GM19468 (cell line): ENCODE measurements around the gene PRELP.
"Not testable (repeated sequence)": the region's sequence is repeated elsewhere in the genome, so short reads cannot be mapped to it uniquely, and the experiment has no call there.

Experiments
- ATAC-seq: cut with Tn5 transposase; IDR thresholded peaks from one replicate; pipeline ENCODE4 v1.9.1; 2021; ENCODE audit warnings: mild to moderate bottlenecking, moderate library complexity, moderate number of reproducible peaks; ENCODE audit not compliant: unreplicated experiment; ENCODE audit errors: extremely low read depth

Gene PRELP

GRCh38 chr1:203503836-203504235, 28.2 kb downstream of the PRELP start:
- ATAC-seq: no peak

- no peak for ATAC-seq
Observed at GRCh38 chr1:203504400-203505250, 29.0 kb downstream of the PRELP start.

GRCh38 chr1:203505526-203506204, 30.1 kb downstream of the PRELP start:
- no peak for ATAC-seq

DNA sequence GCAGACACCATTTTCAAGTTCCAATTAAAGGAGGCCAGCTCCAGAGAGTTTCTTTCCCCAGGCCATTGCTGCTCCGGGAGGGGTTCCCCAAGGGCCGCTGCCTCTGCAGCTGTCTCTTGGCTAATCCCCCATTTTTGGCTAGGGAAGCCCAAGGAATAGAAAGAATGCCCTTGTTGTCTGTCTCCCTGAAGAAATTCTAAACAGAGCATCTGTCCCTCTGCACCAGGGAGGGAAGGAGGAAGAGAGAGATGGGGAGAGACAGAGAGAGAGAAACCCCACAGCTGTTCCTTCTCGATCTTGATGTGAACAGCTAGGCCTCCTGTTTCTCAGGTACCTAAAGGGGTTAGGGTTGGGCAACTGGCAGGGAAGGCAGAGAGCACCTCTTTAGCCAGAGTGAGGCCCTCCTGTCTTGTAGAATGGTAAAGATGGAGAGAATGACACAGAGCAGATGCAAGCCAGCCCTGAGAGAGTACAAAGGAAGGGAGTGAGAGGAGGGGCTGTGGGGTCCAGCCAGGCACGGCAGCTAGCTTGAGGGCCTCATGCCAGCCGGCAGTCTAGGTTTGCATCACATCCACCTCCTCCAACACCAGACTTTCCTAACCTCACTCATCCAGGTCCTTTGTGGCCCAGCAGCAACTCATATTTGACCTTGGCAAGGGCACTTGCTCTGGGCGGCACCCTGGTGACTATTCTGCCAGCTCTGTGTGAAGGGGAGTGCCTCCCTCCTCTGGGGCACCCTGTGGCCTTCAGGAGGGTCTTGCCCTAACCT, 31.4 kb downstream of the PRELP start:
- ATAC-seq: no peak

- no peak for ATAC-seq
Observed at GRCh38 chr1:203507759-203508158, 32.2 kb downstream of the PRELP start.

DNA sequence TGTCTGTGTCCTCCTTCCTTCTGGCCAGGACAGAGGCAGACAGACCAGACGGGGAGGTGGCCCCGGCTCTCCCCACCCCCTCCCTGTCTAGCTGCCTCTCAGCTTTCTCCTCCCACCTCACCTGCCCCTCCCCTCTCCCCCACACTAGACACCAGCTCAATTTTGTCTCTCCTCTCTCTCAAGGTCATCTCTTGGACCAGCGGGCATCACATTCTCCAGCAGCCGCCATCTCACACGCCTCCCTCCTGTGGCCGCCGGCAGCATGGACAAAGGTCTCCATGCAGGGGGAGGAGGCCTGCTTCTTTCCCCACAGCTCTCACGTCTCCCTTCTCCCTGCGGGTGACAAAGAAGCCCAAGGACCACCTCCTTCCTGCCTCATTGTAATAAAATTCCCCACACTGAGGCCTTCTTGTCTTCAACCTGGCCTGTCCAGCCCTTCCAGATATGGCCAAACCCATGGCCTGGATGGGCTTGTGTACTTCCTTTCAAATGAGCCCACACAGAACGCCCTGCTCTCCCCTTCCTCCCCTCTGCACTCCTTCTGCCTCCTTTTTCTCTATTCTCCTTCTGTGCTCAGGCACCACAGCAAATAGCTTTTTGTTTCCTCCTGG, 33.0 kb downstream of the PRELP start:
- ATAC-seq: no peak

DNA sequence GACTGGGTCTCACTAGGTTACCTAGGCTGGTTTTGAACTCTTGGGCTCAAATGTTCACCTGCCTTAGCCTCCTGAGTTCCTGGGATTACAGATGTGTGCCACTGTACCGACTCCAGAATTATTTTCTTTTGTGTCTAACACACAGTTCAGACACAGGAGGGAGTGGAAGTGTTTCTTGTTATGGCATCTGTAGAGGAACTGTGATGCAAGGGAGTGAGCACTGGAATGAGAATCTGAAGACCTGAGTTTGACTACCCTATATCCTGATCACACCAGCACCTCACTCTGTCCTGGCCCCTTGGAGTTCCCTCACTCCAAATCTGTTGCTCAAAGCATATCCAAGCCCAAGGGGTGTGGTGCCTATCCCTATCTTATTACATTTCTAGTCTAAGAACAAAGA, 33.5 kb downstream of the PRELP start:
- ATAC-seq: no peak

GRCh38 chr1:203511513-203511912, 35.9 kb downstream of the PRELP start:
- ATAC-seq: no peak

- no peak for ATAC-seq
Observed at GRCh38 chr1:203511930-203512329, 36.3 kb downstream of the PRELP start.

- ATAC-seq: no peak
Observed at GRCh38 chr1:203512517-203512847, 36.9 kb downstream of the PRELP start.

GRCh38 chr1:203512848-203513584, 37.4 kb downstream of the PRELP start:
- ATAC-seq: no peak

DNA sequence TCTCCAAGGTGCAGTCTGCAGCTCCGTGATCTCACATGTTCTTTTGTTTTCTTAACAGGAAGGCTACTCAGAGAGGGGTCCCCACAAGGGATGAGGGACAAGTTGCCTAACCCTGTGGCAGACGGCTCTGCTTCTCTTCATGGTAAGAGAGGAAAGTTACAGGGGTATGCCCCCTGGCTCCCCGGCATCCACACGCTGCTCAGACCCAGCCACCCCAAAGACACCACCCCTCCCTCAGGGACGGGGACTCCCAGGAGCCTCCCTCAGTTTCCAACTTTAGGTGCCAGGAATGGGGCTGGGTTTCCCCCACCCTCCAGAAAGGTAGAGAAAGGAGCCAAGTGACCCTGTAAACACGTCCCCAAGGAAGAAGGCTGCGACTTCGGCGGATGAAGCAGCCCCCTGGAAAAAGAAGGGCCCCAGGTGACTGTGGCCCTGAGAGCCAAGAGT, 38.0 kb downstream of the PRELP start:
- ATAC-seq: no peak

- ATAC-seq: no peak
Observed at GRCh38 chr1:203516184-203516583, 40.6 kb downstream of the PRELP start.

DNA sequence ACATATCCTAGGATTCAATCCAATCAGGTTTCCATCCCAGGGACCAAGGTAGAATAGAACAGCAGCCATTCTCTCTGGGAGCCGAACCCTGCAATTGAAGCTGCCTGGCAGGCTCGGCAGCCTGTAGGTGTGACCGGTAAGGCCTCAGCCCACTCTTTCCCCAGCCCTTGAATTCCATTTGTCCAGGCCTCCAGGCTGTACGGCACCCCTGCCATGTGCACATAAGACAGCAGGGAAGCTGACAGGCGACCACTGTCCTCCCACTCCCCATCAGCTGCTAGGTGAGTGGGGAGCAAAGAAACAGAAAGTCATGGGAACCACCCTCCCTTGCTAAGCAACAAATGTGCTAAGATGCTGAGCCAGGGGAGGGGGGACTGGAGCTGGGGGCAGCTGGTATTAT, 41.3 kb downstream of the PRELP start:
- ATAC-seq: no peak

DNA sequence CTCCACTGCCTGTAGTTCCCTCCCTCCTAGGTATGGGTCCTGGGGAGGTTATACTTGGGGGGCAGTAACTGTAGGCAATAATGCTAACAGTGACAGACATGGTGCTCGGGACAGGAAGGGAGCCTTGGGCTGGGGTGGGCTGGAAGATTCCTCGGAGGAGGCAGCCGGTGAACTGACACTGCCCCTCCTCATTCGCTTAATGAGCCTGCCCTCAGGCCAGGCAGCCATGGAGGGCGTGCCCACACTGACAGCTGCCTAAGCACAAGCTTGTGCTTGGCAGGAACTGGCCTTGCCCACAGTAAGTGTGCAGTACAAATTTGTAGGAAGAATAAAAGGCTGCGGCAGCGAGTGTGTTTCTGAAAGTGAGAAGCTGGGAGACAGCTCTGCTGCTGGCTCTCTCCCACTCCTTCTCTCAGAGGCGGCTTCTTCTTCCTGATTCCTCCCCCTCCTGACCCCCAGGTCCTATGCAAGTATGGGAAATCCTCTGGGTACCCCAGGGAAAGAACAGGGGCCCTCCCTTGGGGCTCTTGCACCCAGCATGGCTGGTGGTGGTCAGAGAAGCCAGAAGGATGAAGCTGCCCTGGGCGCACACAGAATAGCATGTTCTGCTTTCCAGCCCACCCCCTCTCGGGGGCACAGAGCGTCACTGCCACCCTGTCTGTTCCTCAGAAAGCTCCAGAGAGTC, 42.0 kb downstream of the PRELP start:
- ATAC-seq: no peak

DNA sequence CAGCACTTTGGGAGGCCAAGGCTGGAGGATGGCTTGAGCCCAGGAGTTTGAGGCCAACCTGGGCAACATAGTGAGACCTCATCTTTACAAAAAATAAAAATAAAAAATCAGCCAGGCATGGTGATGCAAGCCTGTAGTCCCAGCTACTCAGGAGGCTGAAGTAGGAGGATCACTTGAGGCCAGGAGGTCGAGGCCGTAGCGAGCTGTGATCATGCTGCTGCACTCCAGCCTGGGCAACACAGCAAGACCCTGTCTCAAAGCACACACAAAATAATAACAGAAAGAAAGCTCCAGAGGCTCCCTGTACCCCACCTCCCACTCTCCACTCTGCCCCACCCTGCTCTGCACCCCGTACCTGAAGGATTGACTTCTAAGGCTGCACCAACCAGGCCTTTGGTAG, 42.5 kb downstream of the PRELP start:
- ATAC-seq: not testable (repeated sequence)

- ATAC-seq: no peak
Observed at GRCh38 chr1:203518541-203518940, 42.9 kb downstream of the PRELP start.

DNA sequence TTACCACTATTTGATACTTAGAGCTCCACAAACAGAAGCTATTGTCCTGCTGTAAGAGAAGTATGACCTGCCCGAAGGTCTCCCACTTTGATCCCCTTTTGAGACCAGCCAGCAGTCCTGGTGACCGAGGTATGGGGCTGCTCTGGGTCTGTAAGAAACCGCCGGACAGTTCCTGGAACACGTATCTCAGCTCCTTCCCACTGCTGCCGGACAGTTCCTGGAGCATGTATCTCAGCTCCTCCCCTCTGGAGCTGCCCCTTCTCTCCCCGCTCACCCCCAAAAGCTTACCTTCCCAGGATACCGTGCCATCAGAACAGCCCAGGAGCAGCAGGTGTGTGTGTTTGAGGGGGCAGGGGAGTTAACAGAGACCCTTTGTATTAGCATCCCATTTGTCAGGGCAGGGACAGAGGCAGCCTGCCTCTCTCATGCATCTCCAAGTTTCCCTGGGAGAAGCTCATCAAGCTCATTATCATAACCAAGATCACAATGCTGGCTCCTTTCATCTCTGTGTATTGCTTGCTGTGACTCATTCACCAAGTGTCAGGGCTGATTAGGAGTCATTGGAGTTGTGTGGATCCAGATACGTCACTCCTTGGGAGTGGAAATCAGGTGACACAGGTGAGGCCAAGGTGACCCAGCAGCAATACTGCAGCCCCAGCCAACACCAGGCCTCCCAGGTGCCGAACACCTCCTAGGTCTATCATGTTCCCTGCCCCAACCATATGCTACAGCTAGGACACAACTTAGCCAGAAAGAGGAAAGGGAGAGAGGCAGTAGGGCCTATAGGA, 43.6 kb downstream of the PRELP start:
- ATAC-seq: no peak

- no peak for ATAC-seq
Observed at GRCh38 chr1:203519896-203520295, 44.3 kb downstream of the PRELP start.
